SU-DHL-6 (cell line): Measurements from ENCODE around the gene ARPC1B.
A peak's percentile ranks its signal among the peaks of the same experiment; 100 is the strongest.
"Not testable (repeated sequence)": the region's sequence is repeated elsewhere in the genome, so short reads cannot be mapped to it uniquely, and the experiment has no call there.

Experiments used
- H2AFZ ChIP-seq: fragments of 200-600 bp; sonication (generic); 2 replicates; pipeline ENCODE4 v1.6.1; 2014; ENCODE audit warnings: low read depth, mild to moderate bottlenecking, moderate library complexity, mixed read lengths, antibody characterized with exemption, low read length; ENCODE audit not compliant: severe bottlenecking
- H3F3A ChIP-seq: fragments of 200-600 bp; shearing (Covaris generic); 2 replicates; pipeline ENCODE4 v1.6.0; 2016; ENCODE audit warnings: antibody characterized with exemption, mild to moderate bottlenecking; ENCODE audit not compliant: insufficient read depth
- H3K27ac ChIP-seq: fragments of 200-600 bp; sonication (generic); 2 replicates; pipeline ENCODE4 v1.5.1; 2016; ENCODE audit warnings: low read depth, mild to moderate bottlenecking, low read length, moderate library complexity, mixed read lengths
- H3K27me3 ChIP-seq: fragments of 200-600 bp; sonication (generic), shearing (Covaris generic); 2 replicates; pipeline ENCODE4 v1.6.0; 2014; ENCODE audit warnings: mild to moderate bottlenecking, low read length
- H3K36me3 ChIP-seq: fragments of 200-600 bp; sonication (generic); 2 replicates; pipeline ENCODE4 v1.6.1; 2014; ENCODE audit warnings: mild to moderate bottlenecking, low read length, mixed read lengths
- H3K4me2 ChIP-seq: fragments of 300-600, 200-600 bp; shearing (Covaris generic), sonication (generic); 2 replicates; pipeline ENCODE4 v1.6.0; 2014; ENCODE audit warnings: low read length, low read depth, mild to moderate bottlenecking; ENCODE audit not compliant: poor library complexity, severe bottlenecking
- H3K4me3 ChIP-seq: fragments of 200-600 bp; sonication (generic); 2 replicates; pipeline ENCODE4 v1.5.1; 2014; ENCODE audit warnings: antibody characterized with exemption, low read length, mild to moderate bottlenecking, mixed read lengths; ENCODE audit not compliant: insufficient read depth, poor library complexity, severe bottlenecking
- H3K79me2 ChIP-seq: fragments of 200-600 bp; sonication (generic); 2 replicates; pipeline ENCODE4 v1.6.1; 2014; ENCODE audit warnings: mild to moderate bottlenecking, low read length, moderate library complexity; ENCODE audit not compliant: insufficient read depth
- H3K9ac ChIP-seq: fragments of 200-600 bp; sonication (generic); 2 replicates; pipeline ENCODE4 v1.7.0; 2014; ENCODE audit warnings: mild to moderate bottlenecking, low read length
- H3K9me2 ChIP-seq: fragments of 200-600 bp; sonication (generic); replicated peaks from 2 replicates; pipeline ENCODE4 v1.6.1; 2014; ENCODE audit warnings: low read length; ENCODE audit not compliant: insufficient read depth
- H3K9me3 ChIP-seq: fragments of 200-600 bp; sonication (generic); 2 replicates; pipeline ENCODE4 v1.6.1; 2014; ENCODE audit warnings: low read length, mixed read lengths; ENCODE audit not compliant: insufficient read depth
- H4K20me1 ChIP-seq: fragments of 200-600 bp; sonication (generic); 2 replicates; pipeline ENCODE4 v1.6.1; 2014; ENCODE audit warnings: low read depth, mild to moderate bottlenecking, antibody characterized with exemption, low read length, moderate library complexity, mixed read lengths
- CTCF ChIP-seq: fragments of 200-600 bp; sonication (generic); IDR thresholded peaks from one replicate; pipeline ENCODE4 v1.5.1; 2017; ENCODE audit warnings: antibody characterized with exemption, mild to moderate bottlenecking, low read length, moderate library complexity; ENCODE audit not compliant: insufficient read depth, poor library complexity, severe bottlenecking
- EZH2phosphoT487 ChIP-seq: fragments of 200-600 bp; sonication (generic), shearing (Covaris generic); conservative IDR thresholded peaks from 2 replicates; pipeline ENCODE4 v1.6.1; 2018; ENCODE audit warnings: mild to moderate bottlenecking, antibody characterized with exemption, low read length, moderate library complexity, mixed read lengths

ARPC1B gene

GRCh38 chr7:99385564-99385963, 11.0 kb downstream of the ARPC1B start:
- H3K79me2 ChIP-seq = peaks cover 43% of the 10 kb centered on the region
- no peak overlapping the region for H2AFZ ChIP-seq
- no peaks in the 10 kb centered on the region for H3K9me2 ChIP-seq
- H3K27me3 ChIP-seq = no peaks in the 10 kb centered on the region
- H3K36me3 ChIP-seq = 0 out of 2 replicates have a peak, but pooled peaks cover 2% of the 10 kb centered on the region
- H3K4me2 ChIP-seq = no peak overlapping the region
- no peak overlapping the region for H3K9ac ChIP-seq
- H3F3A ChIP-seq = no peaks in the 10 kb centered on the region
- no peak overlapping the region for H3K4me3 ChIP-seq
- no peak overlapping the region for H3K27ac ChIP-seq
- H4K20me1 ChIP-seq = peaks cover 5% of the 10 kb centered on the region; the same call in 1 of the 2 replicates
- TF ChIP-seq CTCF (no peak), EZH2phosphoT487 (no peak)
- H3K9me3 ChIP-seq = no peaks in the 10 kb centered on the region

- Histone ChIP-seq H3K4me2 (no peak overlapping the region), H3K9me3 (no peaks in the 10 kb centered on the region), H3F3A (0 out of 2 replicates have a peak, but pooled peaks cover under 1% of the 10 kb centered on the region), H3K4me3 (no peak overlapping the region), H2AFZ (no peak overlapping the region), H3K36me3 (0 out of 2 replicates have a peak, but pooled peaks cover 2% of the 10 kb centered on the region), H4K20me1 (peaks cover 5% of the 10 kb centered on the region; the same call in 1 of the 2 replicates), H3K27ac (no peak overlapping the region), H3K9me2 (no peaks in the 10 kb centered on the region), H3K79me2 (peaks cover 32% of the 10 kb centered on the region), H3K9ac (no peak overlapping the region), H3K27me3 (no peaks in the 10 kb centered on the region)
- TF ChIP-seq CTCF (peak; percentile 24), EZH2phosphoT487 (no peak)
Measured at GRCh38 chr7:99386584-99387238, 12.2 kb downstream of the ARPC1B start.

- not testable (repeated sequence) for H3K4me2 ChIP-seq, H4K20me1 ChIP-seq, H3F3A ChIP-seq, H3K9me3 ChIP-seq, H3K36me3 ChIP-seq, H3K27me3 ChIP-seq, H3K27ac ChIP-seq, H3K9me2 ChIP-seq, H3K9ac ChIP-seq, H2AFZ ChIP-seq, H3K4me3 ChIP-seq
- H3K79me2 ChIP-seq = peaks cover 27% of the 10 kb centered on the region
- peak; percentile 0 for TF ChIP-seq CTCF
Measured at GRCh38 chr7:99387239-99387635, 12.7 kb downstream of the ARPC1B start.
